Femur (tissue), 1 donor: ENCODE measurements around the gene TNS3.
A peak's percentile ranks its signal among the peaks of the same experiment; 100 is the strongest.

Experiments used
- DNase-seq: peaks from one replicate; pipeline ENCODE4 v3.0.0-alpha.2; 2017

Gene TNS3

DNA sequence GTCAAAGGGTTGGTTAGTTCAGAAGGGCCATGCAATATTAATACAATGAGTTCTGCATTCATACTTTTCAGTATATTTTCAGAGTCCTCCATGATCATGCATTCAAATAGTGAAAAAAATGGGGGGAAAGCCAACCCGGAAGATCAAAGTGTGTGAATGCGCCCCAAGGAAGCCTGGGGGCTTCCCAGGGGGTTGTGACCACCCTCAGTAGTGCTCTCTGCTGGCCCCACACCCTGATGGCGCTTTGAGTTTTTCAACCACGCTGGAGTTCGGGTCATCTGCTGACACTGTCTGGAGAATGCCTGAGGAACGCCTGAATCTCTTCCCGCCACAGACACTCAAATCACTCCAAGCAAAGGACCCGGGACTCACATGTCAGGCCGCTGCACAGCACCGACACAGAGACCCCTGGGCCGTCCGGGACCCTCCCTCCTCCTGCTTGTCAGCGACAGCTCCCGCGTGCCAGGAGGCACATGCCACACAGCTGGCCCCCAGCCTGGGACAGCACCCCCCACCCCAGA lies 1.0 kb downstream of the TNS3 start:
- DNase-seq = peak; percentile 54

DNA sequence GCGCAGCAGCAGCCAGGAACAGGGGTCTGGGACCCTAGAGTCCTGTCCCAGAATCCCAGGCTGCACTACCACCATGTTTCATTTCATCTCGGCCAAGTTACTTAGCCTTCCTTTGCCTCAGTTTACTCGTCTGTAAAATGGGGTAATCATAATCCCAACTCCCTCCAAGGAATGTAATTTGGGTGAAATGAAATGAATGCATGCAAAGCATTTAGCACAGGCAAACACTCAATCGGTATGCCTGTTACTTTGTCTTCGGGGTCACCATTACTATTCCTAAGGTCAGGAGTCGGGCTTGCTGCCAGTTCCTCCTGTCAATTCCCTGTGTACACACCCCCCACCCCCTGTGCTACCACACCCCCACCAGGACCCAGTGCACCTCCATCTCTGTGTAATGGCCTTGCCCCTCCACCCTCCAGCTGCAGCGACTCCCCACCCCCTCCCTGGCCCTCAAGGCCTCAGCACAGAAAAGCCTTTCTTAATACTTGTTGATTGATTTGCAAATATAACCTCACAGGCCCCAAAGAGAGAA lies 1.7 kb downstream of the TNS3 start:
- DNase-seq = no peak

DNA sequence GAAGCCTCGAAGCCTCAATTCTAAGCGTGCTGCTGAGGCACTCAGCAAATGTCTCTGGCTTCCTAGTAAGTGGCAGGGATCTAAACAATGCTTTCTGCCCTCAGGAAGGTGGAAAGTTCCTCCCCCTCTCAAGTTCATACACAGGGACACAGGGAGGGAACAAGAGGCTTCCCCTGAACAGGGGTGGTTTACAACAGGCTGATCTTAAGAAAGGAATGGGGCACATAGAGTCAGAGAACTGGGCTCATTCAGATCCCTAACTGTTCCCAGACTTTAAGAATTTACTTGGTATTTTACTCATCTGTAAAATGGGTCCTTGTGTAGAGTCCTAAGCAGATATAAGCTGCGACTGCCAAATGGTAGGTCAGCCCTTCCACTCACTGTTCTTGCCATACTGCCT lies 2.5 kb downstream of the TNS3 start:
- no peak for DNase-seq

DNA sequence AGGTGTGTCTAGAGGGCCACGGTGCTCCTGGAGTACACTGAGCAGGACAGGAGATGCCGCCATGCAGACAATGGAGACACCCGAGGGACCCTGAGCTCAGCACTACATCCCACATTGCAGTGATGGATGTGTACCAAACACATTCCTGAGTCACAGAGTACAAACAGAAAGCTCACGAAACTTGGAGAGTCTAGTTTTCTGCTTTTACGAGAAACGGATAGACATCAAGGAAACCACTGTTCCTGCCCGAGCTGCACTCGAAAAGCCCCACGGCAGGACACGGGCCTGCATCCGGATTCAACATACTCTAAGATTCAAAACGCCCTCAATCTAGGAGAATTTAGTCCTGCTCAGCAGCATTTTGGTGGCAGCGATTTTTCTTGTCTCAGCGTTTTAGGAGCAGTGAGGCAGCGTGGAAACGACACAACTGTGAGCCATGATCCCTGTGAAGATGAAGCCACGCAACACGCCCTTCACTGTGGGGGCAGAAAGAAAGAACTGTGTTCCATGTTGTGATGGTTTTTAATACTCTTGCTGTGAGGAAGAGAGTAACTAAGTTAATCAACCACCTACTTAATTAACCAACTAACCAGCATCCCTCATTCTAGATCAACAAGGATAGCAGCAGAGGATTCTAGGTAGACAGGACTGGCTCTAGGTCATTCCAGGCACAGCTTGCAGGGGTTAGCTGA lies 3.2 kb downstream of the TNS3 start:
- DNase-seq = peak; percentile 62

GRCh38 chr7:47577321-47577919 lies 4.5 kb downstream of the TNS3 start:
- DNase-seq = peak; percentile 88

GRCh38 chr7:47576866-47577306 lies 5.0 kb downstream of the TNS3 start:
- DNase-seq = no peak

DNA sequence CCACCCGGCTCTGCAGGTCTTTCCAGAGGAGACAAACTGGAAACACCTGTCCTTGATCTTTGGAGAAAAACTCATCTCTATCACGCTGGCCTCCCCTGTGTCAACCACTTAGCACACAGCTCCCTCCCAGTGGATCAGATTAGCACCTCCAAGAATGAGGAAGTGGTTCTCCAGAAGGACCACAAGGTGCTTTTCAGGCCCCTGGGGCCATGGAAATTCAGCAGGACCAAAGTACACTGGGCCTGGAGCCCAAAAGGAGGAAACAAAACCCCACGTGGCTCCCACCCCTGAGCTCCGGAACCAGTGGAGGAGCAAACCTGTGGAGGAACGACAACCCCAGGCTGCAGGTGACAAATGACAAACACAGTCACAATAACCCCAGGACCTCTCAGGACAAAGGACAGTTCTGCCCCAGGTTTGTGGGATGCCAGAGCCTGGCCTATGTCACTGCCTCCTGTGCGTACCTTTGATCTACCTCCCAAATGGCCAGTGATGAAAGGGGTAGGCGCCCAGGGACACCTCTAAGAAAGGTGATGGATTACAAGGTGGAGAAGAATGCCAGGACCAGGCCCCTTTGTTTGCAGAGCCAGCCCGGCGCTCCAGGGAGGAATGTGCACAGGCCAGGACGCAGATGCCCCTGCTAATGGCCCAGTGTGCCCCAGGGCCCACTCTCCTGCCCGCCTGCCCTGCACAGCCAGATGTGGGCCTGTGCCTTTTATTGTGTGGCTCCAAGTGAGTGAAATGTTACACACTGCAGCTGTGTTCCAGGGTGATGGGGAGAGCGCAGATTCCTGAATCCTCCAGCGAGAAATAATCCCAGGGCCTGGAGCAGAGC lies 5.7 kb downstream of the TNS3 start:
- peak; percentile 93 for DNase-seq

- peak; percentile 55 for DNase-seq
Measured at GRCh38 chr7:47574482-47575329, 7.2 kb downstream of the TNS3 start.

- DNase-seq = peak; percentile 82
Measured at GRCh38 chr7:47573758-47574481, 8.0 kb downstream of the TNS3 start.

DNA sequence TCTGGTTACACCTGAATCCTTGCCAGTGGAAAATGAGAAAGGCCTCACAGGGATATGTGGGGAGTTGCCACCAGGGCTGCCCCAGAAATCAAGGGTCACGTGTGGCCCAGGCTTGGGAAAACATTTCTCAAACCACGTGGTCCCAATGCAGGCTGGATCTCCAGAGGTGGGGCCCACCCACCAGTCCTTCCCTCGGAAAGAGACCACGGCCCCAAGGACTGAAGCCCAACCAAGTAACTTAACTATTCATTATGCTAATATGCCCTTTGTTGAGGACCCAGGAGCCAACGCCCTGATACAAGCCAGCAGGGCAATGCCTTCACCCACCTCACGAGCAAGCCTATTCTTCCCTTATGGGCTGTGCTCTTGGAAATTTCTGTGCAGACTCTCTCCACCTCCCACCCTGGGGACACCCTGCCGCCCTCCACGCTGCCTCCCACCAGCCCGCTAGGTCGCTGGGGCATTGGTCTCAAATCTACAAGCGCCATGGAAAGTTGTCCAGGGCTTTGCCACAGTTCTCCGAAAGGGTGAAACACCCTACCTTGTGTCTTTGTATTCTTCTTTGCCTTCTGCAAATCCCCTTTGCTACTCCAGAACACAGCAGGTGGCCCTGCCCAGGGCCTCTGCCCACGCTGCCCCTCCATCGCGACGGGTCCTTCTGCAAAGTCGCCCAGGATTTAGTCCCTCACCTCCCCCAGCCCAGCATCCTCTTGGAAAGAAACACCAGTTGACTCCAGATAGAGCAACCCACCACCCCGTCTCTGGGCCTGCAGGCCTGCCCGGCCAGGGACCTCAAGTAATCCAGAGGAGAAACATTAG lies 8.8 kb downstream of the TNS3 start:
- DNase-seq = no peak

GRCh38 chr7:47572094-47572445 lies 9.8 kb downstream of the TNS3 start:
- no peak for DNase-seq

DNA sequence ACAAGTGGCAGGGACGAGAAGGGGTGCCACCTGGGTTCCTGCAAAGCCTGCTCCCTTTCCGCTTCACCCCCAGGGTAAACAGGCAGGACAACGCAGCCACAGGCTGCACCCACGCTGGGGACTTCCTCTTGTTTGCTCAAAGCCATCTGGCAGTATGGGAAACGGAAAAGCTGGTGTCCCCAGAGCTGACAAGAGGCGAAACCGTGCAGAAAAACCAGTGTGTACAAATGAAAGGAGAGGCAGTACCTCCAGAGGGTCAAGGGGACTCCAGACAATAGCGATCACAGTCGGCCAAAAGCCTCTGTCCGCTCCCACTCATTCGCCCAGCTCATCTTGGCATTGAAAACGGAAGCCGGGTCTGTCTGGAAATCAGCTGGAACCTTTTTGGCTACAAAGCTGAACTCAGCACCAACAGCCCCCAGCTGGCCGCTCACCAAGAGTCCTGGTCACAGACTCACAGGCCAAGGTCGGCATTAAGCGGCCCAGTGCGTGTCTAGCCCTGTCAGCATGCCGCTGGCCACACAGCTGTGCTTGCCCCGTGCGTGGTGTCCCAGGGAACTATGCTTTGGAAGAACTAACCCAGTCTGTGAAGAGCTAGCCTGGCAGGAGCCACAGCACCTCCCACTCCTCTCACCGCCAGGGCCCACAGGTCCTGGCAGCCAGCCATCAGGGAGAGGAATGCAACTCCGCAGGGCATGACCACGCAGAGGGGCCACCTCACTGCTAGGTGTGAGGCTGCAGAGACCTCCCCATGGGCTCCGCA lies 10.4 kb downstream of the TNS3 start:
- peak; percentile 82 for DNase-seq

- DNase-seq = peak; percentile 77
Measured at GRCh38 chr7:47570649-47571050, 11.3 kb downstream of the TNS3 start.

DNA sequence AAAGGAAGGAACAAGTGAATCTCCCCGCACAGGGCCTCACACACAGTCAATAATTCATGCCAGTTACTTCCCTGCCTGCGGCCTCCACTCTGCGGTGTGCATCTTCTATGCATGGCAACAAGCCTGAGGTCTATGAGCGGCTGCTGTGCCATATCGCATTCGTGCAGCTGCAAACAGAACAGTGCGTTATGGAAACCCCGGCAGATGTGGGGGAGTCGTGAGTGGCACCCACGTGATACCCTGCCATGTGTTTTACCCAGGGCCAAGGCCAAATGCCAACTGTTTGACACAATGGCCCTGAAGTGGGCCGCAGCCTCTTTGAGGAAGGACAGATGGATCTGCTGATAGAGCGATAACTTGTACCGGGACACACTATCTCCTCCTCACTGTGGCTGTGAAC lies 13.4 kb downstream of the TNS3 start:
- peak; percentile 73 for DNase-seq

DNA sequence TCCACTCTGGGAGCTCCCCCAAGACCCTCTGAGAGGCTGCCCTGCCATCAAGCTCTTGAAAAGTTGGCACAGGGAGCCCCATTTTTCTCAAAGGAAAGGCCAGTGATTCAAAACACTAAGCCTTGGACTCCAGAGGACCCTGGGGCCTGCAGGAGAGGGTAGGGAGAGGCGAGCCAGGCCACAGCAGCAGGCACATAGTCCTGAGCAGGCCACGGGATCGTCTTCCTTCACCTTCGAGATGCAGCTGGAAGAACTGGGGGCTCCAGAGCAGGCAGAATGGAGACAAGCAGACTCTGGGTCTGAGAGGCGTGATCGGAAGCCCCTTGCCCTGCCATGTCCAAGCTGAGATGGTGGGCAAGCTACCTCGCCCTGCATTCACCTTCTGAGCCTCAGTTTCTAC lies 13.9 kb downstream of the TNS3 start:
- DNase-seq = no peak

DNA sequence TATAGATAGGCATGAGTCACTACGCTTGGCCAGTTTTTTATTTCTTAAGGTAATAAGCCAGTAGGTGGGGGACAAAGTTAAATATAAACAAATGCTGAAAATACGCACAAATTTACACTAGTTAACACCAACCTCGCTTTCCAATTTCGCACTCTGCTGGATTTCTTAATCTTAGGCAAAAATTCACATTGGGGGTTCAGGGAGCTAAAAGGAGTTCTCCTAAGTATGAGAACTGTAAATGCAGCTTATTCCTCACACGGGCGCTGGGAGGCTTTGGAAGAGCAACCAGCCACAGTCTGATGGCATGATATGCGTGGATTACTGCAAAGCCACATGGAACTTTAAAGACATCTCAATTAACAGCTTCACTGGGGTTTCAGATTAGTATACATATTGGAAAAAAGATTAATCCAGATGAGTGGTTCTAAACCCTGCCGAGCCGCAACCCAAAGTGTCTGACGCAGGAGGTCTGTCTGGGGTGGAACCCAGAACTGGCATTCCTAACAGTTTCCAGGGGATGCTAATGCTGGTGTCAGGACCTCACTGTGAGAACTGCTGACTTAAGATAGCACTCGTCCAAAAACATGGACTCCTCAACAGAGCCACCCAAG lies 16.2 kb downstream of the TNS3 start:
- DNase-seq = no peak

- no peak for DNase-seq
Measured at GRCh38 chr7:47563521-47563920, 18.4 kb downstream of the TNS3 start.

GRCh38 chr7:47561715-47562446 lies 20.0 kb downstream of the TNS3 start:
- DNase-seq = no peak
